Gastroesophageal sphincter (tissue), 4 donors: ENCODE results near the gene B3GLCT. TPM values are rescaled to one million over a fixed set of nuclear protein-coding genes. Genes with fewer than 3 reads are reported as not detected.

Experiments used
- ATAC-seq: fragments of 150-250 bp; one replicate; pipeline ENCODE4 v1.9.1; 2016; ENCODE audit warnings: mild to moderate bottlenecking, moderate library complexity
- H3K27ac ChIP-seq, 4 donors: fragments of 200-600 bp; sonication (generic) in 3 of 4; 1 replicate in 3 of 4; 2 replicates in 1 of 4; pipeline ENCODE4 v1.5.1; 2016 to 2019
- H3K27me3 ChIP-seq: fragments of 200-600 bp; sonication (generic); one replicate; pipeline ENCODE4 v1.5.1; 2019
- H3K36me3 ChIP-seq, 2 donors: fragments of 200-600 bp; sonication (generic); one replicate each; pipeline ENCODE4 v1.5.1; 2019; ENCODE audit warnings: control low read depth in 1 of 2
- H3K4me1 ChIP-seq, 3 donors: fragments of 200-600 bp; sonication (generic); 1 replicate in 2 of 3; 2 replicates in 1 of 3; pipeline ENCODE4 v1.5.1; 2016 to 2019; ENCODE audit warnings: control low read depth in 2 of 3
- H3K4me3 ChIP-seq, 2 donors: fragments of 200-600 bp; sonication (generic); one replicate each; pipeline ENCODE4 v1.5.1; 2019; ENCODE audit warnings: mild to moderate bottlenecking in 1 of 2, moderate library complexity in 1 of 2
- H3K9me3 ChIP-seq, 3 donors: fragments of 200-600 bp; sonication (generic); one replicate each; pipeline ENCODE4 v1.5.1; 2017 to 2019; ENCODE audit warnings: control low read depth in 2 of 3
- CTCF ChIP-seq, 4 experiments: fragments of 200-600 bp in 2 of 4; fragments of 450-650 bp in 2 of 4; sonication (generic) in 1 of 4; IDR thresholded peaks; one replicate each; pipeline ENCODE4 v1.5.1; 2017 to 2019; ENCODE audit warnings: antibody characterized with exemption in 4 of 4, mild to moderate bottlenecking in 2 of 4, moderate library complexity in 2 of 4
- EP300 ChIP-seq: sonication (generic); formaldehyde crosslinking; IDR thresholded peaks from one replicate; pipeline ENCODE4 v1.6.1; 2017; ENCODE audit warnings: antibody characterized with exemption, mild to moderate bottlenecking
- POLR2A ChIP-seq, 2 donors: fragments of 450-650 bp; IDR thresholded peaks; one replicate each; pipeline ENCODE4 v1.6.1; 2017; ENCODE audit warnings: antibody characterized with exemption in 2 of 2, mild to moderate bottlenecking in 2 of 2, moderate library complexity in 1 of 2
- POLR2AphosphoS5 ChIP-seq: sonication (generic); formaldehyde crosslinking; IDR thresholded peaks from one replicate; pipeline ENCODE4 v1.6.1; 2017; ENCODE audit warnings: antibody characterized with exemption
- WGBS, 2 donors: methylation state at CpG; one replicate each; pipeline ENCODE4 v1.1.5; 2018; ENCODE audit warnings: low coverage in 1 of 2; 5-methylcytosine and 5-hydroxymethylcytosine counted together
- total RNA-seq, 4 donors: library from RNA; depleted of rRNA; stranded (reverse); fragments of >200 nt; gene quantifications; one replicate each; pipeline ENCODE4 v1.1.0, GENCODE V29; 2016

The B3GLCT gene
- total RNA-seq, 4 donors from 2014 or later, result 6.2 to 15.2 (median 7.8) TPM

GRCh38 chr13:31369213-31369612, 169.4 kb downstream of the B3GLCT start:
- no peaks in the 10 kb centered on the region for H3K27me3 ChIP-seq
- H3K36me3 ChIP-seq, result no peaks in the 10 kb centered on the region
- H3K27ac ChIP-seq, result no peak overlapping the region
- no peak for ATAC-seq
- H3K4me1 ChIP-seq, result no peaks in the 10 kb centered on the region
- H3K9me3 ChIP-seq, result peaks cover 0 to 38% (median 0%) of the 10 kb centered on the region in 3 donors
- H3K4me3 ChIP-seq, result no peak overlapping the region
- TF ChIP-seq EP300 (no peak), POLR2AphosphoS5 (no peak), CTCF (IDR thresholded peaks at IDR 0.05) (no peak), POLR2A (IDR thresholded peaks at IDR 0.05) (no peak)

- no peaks in the 10 kb centered on the region for H3K36me3 ChIP-seq
- TF ChIP-seq POLR2A (IDR thresholded peaks at IDR 0.05) (no peak), CTCF (IDR thresholded peaks at IDR 0.05) (no peak), POLR2AphosphoS5 (no peak), EP300 (no peak)
These were observed 172.7 kb downstream of the B3GLCT start for GRCh38 chr13:31372454-31372853.

GRCh38 chr13:31374682-31375081, 174.9 kb downstream of the B3GLCT start:
- Histone ChIP-seq H3K9me3 (no peaks in the 10 kb centered on the region), H3K4me3 (no peak overlapping the region), H3K36me3 (no peaks in the 10 kb centered on the region), H3K4me1 (no peaks in the 10 kb centered on the region), H3K27me3 (no peaks in the 10 kb centered on the region), H3K27ac (no peak overlapping the region)
- no peak for TF ChIP-seq EP300
- no peak for TF ChIP-seq POLR2A (IDR thresholded peaks at IDR 0.05)
- TF ChIP-seq POLR2AphosphoS5, result no peak
- no peak for TF ChIP-seq CTCF (IDR thresholded peaks at IDR 0.05)
- WGBS, 2 donors, result 42 to 58% methylated on average over 2 to 3 of the region's 3 CpGs
- ATAC-seq, result no peak

More at GRCh38 chr13:31372454-31372853, 172.7 kb downstream of the B3GLCT start:
- 71 to 100% methylated on average over 3 of the region's 4 CpGs for WGBS, 2 donors
- no peak overlapping the region for H3K27ac ChIP-seq
- H3K9me3 ChIP-seq, result peaks cover 0 to 8% (median 0%) of the 10 kb centered on the region in 3 donors
- no peak overlapping the region for H3K4me3 ChIP-seq
- no peaks in the 10 kb centered on the region for H3K27me3 ChIP-seq
- ATAC-seq, result no peak
- H3K4me1 ChIP-seq, result no peaks in the 10 kb centered on the region

- Histone ChIP-seq H3K27ac (no peak overlapping the region), H3K9me3 (no peaks in the 10 kb centered on the region), H3K4me3 (no peak overlapping the region), H3K4me1 (no peaks in the 10 kb centered on the region), H3K27me3 (no peaks in the 10 kb centered on the region), H3K36me3 (no peaks in the 10 kb centered on the region)
- no peak for TF ChIP-seq CTCF (IDR thresholded peaks at IDR 0.05)
- TF ChIP-seq POLR2AphosphoS5, result no peak
- TF ChIP-seq EP300, result no peak
- 23 to 39% methylated on average over 2 of the region's 2 CpGs for WGBS, 2 donors
- ATAC-seq, result no peak
These were observed 178.2 kb downstream of the B3GLCT start for GRCh38 chr13:31377946-31378345.

- Histone ChIP-seq H3K36me3 (no peaks in the 10 kb centered on the region), H3K9me3 (no peaks in the 10 kb centered on the region), H3K27ac (no peak overlapping the region), H3K27me3 (no peaks in the 10 kb centered on the region), H3K4me3 (no peak overlapping the region), H3K4me1 (no peaks in the 10 kb centered on the region)
- ATAC-seq, result no peak
- TF ChIP-seq POLR2AphosphoS5, result no peak
- no peak for TF ChIP-seq CTCF (IDR thresholded peaks at IDR 0.05)
- no peak for TF ChIP-seq EP300
- TF ChIP-seq POLR2A (IDR thresholded peaks at IDR 0.05), result no peak
- WGBS, 2 donors, result 22 to 68% methylated on average over 3 to 4 of the region's 4 CpGs
These were observed 180.9 kb downstream of the B3GLCT start for GRCh38 chr13:31380715-31381114.

Other genes with a start within 250 kb of the B3GLCT start
- 10 to 100 TPM; 36.5 to 47.0 (median 42.2) TPM for gene HSPH1, start 38.1 kb upstream of the B3GLCT start, total RNA-seq